Glomerular visceral epithelial cell (primary cell): ENCODE results near the gene NACC2.

Source experiments
- DNase-seq: peaks from one replicate; pipeline ENCODE4 v3.0.0-alpha.2; 2016; ENCODE audit errors: extremely low spot score

NACC2 gene

DNA sequence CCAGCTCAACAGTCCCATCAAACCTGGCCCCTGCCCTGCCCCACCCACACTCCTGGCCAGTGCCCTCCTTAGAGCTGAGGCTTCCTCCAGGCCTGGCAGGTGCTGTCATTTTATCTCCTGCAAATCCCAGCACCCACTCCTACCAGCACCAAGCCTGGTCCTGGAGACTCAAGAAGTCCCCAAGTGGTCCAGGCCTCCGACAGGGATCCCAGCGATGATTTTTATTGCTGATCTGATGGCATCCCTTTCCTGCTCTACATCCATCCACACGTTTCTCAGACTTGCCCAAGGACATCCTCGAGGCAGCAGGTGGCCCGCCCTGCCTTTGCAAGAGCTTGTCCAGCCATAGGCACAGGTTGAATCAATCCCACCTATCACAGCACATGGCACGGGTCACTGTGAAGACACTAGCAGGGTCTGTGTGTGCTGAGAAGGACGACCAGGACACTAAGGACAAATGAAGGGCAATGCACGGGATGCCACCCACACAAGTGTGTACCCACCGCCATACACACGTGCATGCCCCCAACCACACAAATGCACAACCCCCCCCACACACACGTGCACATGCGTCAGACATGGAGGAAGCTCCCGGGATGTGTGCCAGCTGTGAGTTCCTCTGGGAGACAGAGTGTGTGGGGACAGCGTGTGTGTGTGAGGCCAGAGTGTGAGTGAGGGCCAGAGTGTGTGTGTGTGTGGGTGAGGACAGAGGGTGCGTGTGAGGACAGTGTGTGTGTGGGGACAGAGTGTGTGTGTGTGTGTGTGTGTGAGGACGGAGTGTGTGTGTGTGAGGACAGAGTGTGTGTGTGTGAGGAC is 71.5 kb downstream of the NACC2 start:
- DNase-seq = no peak

GRCh38 chr9:136022731-136023409 is 72.2 kb downstream of the NACC2 start:
- DNase-seq = no peak

DNA sequence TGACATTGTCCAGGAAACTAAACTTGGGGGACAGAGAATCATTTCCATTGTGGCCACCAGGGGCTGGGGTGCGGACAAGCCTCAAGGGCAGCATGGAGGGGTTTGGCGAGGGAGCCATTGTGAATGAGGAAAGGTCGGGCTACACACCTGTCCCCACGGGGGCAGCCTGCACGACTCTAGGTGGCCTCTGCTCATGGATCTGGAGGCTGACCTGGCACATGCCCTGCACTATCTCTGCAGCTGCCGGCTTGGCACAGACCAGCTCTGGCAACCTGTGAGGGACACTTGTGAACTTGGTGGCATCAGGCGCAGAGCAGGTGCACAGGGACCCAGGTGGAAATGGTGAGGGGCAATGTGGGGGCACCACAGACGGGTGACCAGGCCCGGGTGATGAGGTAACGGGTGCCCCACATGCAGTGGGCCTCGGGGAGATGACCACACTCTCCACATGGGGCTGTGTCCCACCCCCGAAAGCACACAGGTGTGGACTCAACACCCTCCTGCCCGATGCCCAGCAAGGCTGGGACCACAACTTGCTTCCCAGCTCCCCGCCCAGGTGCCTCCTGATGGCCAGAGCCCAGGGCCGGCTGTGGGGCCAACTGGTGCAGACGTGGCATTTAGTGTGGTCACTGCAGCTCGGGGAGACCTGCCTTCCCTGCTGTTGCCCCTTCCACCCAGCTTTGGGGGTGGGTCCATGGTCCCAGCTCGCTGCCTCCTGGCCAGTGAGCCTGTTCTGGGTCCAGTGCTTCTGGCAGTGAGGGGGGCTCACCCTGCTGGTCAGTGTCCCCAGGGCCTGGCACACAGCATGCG is 73.0 kb downstream of the NACC2 start:
- DNase-seq = no peak

DNA sequence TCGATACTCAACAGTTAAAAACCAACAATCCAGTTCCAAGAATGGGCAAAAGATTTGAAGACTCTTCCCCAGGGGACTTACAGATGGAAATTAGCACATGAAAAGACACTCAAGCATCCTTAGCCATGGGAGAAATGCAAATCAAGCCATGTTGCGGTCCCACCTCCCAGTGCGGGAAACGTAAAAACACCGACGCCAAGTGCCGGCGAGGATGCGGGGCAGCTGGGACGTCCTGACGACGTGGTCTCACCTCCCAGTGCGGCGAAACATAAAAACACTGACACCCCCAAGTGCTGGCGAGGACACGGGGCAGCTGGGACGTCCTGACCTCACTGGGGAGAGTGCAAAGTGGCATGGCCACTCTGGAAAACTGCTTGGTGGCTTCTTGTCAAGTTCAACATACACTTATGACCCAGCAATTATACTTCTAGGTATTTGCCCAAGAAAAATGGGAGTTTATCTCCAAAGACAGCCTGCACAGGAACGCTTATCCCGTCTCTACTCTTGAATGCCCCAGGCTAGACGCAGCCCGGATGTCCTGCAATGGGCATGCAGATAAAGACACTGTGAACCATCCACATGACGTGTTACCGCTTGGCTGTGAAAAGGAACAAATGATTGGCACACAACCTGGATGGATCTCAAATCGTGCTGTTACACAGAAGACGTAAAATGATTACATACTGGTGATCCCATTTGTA is 73.8 kb downstream of the NACC2 start:
- no peak for DNase-seq

- DNase-seq = no peak
These were observed 74.4 kb downstream of the NACC2 start for GRCh38 chr9:136020671-136021070.

GRCh38 chr9:136020206-136020605 is 74.9 kb downstream of the NACC2 start:
- no peak for DNase-seq

DNA sequence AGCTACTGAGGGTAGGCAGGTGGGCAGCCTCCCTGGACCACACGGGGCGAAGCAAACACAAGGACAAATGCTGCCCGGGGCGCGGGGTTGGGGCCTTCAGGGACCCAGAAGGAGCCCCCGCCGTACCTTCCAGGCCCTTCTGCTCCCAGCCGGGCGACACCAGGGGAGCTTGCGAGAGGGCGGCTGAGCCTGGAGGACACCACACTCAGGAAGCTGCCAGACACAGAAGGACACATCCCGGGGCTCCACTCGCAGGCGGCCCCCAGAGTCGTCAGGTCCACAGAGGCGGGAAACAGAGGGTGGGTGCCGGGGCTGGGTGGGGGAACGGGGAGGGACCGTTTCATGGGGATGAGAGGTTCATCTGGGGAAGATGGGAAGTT is 75.4 kb downstream of the NACC2 start:
- DNase-seq = no peak

- DNase-seq = no peak
These were observed 75.9 kb downstream of the NACC2 start for GRCh38 chr9:136019041-136019680.

GRCh38 chr9:136018257-136019031 is 76.6 kb downstream of the NACC2 start:
- no peak for DNase-seq

DNA sequence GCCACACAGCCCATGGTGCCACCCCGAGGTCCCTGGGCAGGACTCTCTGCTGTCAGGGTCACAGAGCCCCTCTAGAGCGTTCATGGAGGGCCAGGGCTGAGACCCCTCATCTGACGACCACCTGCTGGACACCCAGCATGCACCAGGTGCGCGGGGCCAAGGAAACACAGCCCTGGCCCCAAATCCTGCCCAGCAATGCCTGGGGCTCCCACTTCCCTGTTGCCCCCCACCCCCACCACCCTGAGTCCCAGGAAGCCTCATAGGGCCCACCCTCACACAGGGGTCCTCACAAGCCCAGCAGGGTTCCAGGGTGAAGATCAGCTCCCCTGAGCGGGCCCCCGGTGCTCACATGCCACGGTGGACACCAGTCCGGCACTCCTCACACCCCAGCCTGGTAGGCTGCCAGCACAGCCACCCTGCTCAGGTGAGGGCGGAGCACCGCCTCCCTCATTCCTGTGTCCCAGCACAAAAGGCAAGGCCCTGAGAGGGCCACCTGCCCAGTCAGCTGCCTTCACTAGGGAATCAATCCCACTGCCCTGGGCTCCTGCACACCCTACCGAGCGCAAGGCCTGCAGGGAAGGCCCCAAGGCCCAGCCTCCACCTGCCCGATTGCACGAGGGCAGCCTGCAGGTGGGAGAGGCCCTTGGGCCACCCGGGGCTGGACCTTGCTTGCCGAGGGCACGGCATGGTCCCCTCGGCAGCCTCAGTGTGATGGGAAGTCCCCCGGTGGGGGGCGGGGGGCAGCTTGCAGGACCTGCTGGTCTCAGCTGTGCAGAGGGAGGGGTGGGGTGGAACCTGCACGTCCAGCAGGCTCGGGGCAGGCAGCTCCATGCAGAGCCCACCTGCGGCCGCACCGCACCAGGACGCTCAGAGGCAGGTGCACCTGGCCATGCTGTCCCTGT is 77.5 kb downstream of the NACC2 start:
- DNase-seq = no peak

DNA sequence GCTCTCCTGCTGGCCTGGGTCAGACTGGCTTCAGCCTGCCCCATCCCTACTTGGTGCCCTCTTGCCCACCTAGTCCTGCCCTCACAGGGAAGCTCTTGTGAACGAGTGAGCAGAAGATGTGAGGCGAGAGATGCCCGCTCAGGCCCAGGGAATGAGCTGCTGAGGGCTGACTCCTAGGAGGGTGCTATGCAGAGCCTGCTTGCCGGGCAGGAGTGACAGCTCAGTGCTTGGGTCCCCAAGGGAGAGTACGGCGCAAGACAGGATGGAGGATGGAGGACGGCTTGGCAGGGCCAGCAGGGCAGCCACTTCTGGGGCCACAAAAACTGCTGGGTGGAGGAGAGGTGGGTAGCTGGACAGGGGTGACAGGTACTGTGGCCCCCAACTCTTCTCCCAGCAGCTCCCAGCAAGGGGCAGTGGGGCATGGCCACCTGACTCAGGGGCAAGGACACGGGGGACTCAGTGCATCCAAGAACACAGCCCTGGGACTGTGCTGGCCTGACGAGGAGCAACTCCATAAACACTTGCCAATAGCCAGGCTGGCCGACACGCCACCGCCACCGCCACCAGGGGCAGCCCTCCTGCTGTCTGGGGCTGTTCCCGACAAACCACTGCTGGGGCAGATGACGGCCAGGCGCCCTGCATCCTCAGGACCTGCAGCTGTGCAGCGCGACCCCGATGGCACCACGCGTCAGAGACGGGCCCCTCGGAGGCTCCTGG is 78.4 kb downstream of the NACC2 start:
- DNase-seq = no peak

GRCh38 chr9:136015656-136016571 is 79.2 kb downstream of the NACC2 start:
- no peak for DNase-seq

DNA sequence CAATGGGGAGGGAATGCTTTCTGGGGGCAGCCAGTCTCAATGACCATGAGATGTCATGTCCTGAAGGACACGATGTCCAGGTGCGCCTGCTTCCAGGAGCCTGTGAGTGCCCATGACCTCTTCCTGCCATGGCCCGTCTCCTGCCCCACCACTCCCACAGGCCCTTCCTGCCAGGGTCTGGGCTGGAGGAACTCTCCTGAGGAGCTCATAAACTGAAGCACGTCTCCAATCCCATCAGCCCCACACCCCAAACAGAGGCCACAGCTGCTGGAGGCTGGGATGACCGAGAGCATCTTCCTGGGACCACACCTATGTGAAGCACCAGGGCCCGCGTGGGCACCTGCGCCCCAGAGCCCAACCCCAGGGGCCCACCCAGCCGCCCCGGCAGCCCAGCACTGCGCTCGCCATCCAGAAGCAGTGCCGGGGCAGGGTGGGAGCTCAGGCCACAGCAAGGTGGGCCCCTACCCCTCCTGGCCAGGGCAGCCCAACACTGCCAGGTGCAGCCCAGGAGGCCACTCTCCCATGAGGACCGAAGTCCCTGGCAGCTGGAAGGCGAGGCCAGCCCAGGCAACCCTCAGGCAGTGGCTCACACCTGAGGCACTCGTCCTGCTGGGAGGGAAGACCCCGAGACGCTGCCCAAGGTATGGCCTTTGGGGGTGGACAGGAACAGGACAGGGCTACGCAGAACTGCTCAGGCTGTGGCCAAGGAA is 80.0 kb downstream of the NACC2 start:
- DNase-seq = no peak

GRCh38 chr9:136014147-136014923 is 80.8 kb downstream of the NACC2 start:
- DNase-seq = no peak

DNA sequence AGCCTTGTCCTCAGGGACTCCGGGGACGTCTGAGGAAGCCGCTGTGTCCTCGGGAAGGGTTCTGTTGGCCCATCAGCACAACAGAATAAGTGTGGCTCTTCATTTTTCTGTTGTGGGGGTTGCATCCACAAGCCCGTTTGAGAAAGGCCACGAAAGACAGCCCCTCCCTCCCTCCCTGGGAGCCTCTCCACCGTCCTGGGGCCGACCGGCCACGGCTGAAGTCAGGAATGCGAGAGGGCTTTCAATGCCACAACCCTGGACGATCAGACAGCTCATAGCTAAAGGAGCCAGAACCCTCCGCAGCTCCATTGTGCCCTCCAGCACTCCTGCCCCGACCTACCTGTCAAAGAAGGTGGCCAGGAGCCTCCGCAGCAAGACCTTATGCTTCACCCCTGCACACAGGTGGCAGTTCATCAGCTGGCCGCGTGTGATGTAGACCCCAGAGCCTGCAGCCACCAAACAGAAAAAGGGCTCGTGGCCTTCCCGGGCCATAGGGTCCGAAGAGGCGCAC is 81.5 kb downstream of the NACC2 start:
- no peak for DNase-seq

DNA sequence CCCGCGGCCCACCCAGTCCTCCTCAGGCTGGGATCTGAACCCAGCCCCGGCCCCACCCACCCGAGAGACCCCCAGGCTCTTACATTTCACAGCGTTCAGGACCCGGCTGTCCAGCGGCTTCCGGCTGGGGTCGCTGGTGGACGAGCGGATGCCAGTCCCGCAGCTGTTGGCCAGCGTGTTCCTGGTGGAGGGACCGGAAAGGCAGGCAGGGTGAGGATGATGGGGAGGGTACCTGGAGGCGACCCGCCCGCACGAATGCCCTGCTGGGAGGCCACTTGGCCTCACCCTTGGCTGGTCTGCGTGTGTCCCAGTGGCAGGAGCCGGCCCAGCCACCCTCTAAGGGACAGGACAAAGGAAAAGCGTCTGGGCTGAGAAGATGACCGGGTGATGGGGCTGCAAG is 82.0 kb downstream of the NACC2 start:
- DNase-seq = no peak
